HCT116 (cell line): ENCODE results near the gene GOLGA3. TPM values are rescaled to one million over a fixed set of nuclear protein-coding genes. Genes with fewer than 3 reads are reported as not detected.

Experiments used
- ATAC-seq: fragments of 200-7000 bp; cut with Tn5 transposase; 2 replicates; pipeline ENCODE4 v1.9.1; 2020; ENCODE audit warnings: mild to moderate bottlenecking, moderate library complexity
- BruUV-seq: library from RNA; stranded (reverse); fragments of 400-500 nt; replicated peaks from 2 replicates; lab custom pipeline; 2021; lab: Mats Ljungman, UMichigan
- CTCF ChIA-PET: fragments of 300-600 bp; sonication (Branson Sonifier 250); formaldehyde crosslinking; loops from one replicate; lab custom pipeline; 2021; ENCODE audit warnings: antibody characterized with exemption; lab: Charles Lee
- POLR2A ChIA-PET: fragments of 300-600, 350-600 bp; sonication (Branson Sonifier 250); formaldehyde crosslinking; loops from one replicate; lab custom pipeline; 2021; ENCODE audit warnings: antibody characterized with exemption; lab: Charles Lee
- RAD21 ChIA-PET, 2 experiments: fragments of 300-600 bp; sonication (Branson Sonifier 250); formaldehyde crosslinking; loops; one replicate each; lab custom pipeline; 2023; ENCODE audit warnings: low total read pairs in 2 of 2; ENCODE audit not compliant: uncharacterized antibody in 2 of 2, unreplicated experiment in 2 of 2, low non-redundant PET in 1 of 2; lab: Charles Lee
- DNase-seq: peaks from one replicate; pipeline ENCODE4 v3.0.0-alpha.2; 2010; ENCODE audit warnings: low read depth, low spot score
- H2AFZ ChIP-seq: fragments of 200-600 bp; shearing (Covaris generic), sonication (generic); 2 replicates; pipeline ENCODE4 v1.6.1; 2017; ENCODE audit warnings: low read depth, mixed run types, mixed read lengths, antibody characterized with exemption, low read length; ENCODE audit not compliant: poor library complexity, severe bottlenecking
- H3K27ac ChIP-seq: 2 replicates; pipeline ENCODE4 v1.5.1; 2012; ENCODE audit warnings: low read depth, low read length
- H3K27me3 ChIP-seq: fragments of 200-600 bp; sonication (generic); 2 replicates; pipeline ENCODE4 v1.6.1; 2016; ENCODE audit warnings: mixed run types, low read length, mixed read lengths; ENCODE audit not compliant: insufficient read depth
- H3K36me3 ChIP-seq, 2 experiments: fragments of 200-500 bp in 1 of 2; fragments of 200-600 bp in 1 of 2; sonication (Bioruptor generic) in 1 of 2; sonication (generic) in 1 of 2; 2 replicates each; pipeline versions ENCODE4 v1.5.1 to v1.6.1; 2014 to 2016; ENCODE audit warnings: low read length in 2 of 2, inconsistent platforms in 1 of 2, mixed read lengths in 1 of 2, mixed run types in 1 of 2; ENCODE audit not compliant: insufficient read depth in 2 of 2, control insufficient read depth in 1 of 2
- H3K4me1 ChIP-seq, 2 experiments: fragments of 200-600 bp in 1 of 2; sonication (generic) in 1 of 2; 2 replicates each; pipeline versions ENCODE4 v1.5.1 to v1.6.1; 2012 to 2017; ENCODE audit warnings: low read length in 2 of 2, inconsistent platforms in 1 of 2, mild to moderate bottlenecking in 1 of 2, mixed read lengths in 1 of 2, mixed run types in 1 of 2, moderate library complexity in 1 of 2; ENCODE audit not compliant: insufficient read depth in 2 of 2, control insufficient read depth in 1 of 2
- H3K4me2 ChIP-seq: fragments of 200-600 bp; sonication (generic); 2 replicates; pipeline ENCODE4 v1.6.1; 2017; ENCODE audit warnings: mixed run types, low read length, mixed read lengths
- H3K4me3 ChIP-seq, 2 experiments: fragments of 200-600 bp in 1 of 2; sonication (generic) in 1 of 2; replicated peaks in 1 of 2; 2 replicates each; pipeline ENCODE4 v1.5.1; 2011 to 2016; ENCODE audit warnings: low read length in 2 of 2, control low read depth in 1 of 2, low read depth in 1 of 2, mild to moderate bottlenecking in 1 of 2, mixed read lengths in 1 of 2, mixed run types in 1 of 2
- H3K79me2 ChIP-seq: fragments of 200-600 bp; sonication (generic); 2 replicates; pipeline ENCODE4 v1.6.1; 2017; ENCODE audit warnings: mild to moderate bottlenecking, mixed run types, low read length, moderate library complexity, mixed read lengths; ENCODE audit not compliant: insufficient read depth
- H3K9ac ChIP-seq: fragments of 200-600 bp; sonication (generic); 2 replicates; pipeline ENCODE4 v1.6.1; 2016; ENCODE audit warnings: low read length, mixed read lengths
- H3K9me2 ChIP-seq: fragments of 200-600 bp; sonication (generic), shearing (Covaris generic); 2 replicates; pipeline ENCODE4 v1.6.1; 2017; ENCODE audit warnings: mixed run types, mild to moderate bottlenecking, moderate library complexity; ENCODE audit not compliant: insufficient read depth
- H3K9me3 ChIP-seq, 2 experiments: fragments of 200-500 bp in 1 of 2; fragments of 200-600 bp in 1 of 2; sonication (Bioruptor generic) in 1 of 2; sonication (generic) in 1 of 2; 2 replicates each; pipeline ENCODE4 v1.6.1; 2014 to 2017; ENCODE audit warnings: low read length in 2 of 2, mixed read lengths in 2 of 2, inconsistent platforms in 1 of 2, low read depth in 1 of 2, mild to moderate bottlenecking in 1 of 2, mixed run types in 1 of 2, moderate library complexity in 1 of 2; ENCODE audit not compliant: control insufficient read depth in 1 of 2, insufficient read depth in 1 of 2
- H4K20me1 ChIP-seq: fragments of 200-600 bp; sonication (generic), shearing (Covaris generic); 2 replicates; pipeline ENCODE4 v1.6.1; 2017; ENCODE audit warnings: mixed run types, mild to moderate bottlenecking, moderate library complexity; ENCODE audit not compliant: insufficient read depth
- ELF1 ChIP-seq: IDR thresholded peaks from 2 replicates; pipeline ENCODE4 v1.6.1; 2012; ENCODE audit warnings: low read depth, borderline replicate concordance
- EZH2phosphoT487 ChIP-seq: fragments of 200-600 bp; IDR thresholded peaks from 2 replicates; pipeline ENCODE4 v1.6.1; 2018; ENCODE audit warnings: antibody characterized with exemption, borderline replicate concordance
- FOSL1 ChIP-seq: IDR thresholded peaks from 2 replicates; pipeline ENCODE4 v1.6.1; 2012; ENCODE audit warnings: low read depth
- POLR2AphosphoS5 ChIP-seq: IDR thresholded peaks from 2 replicates; pipeline ENCODE4 v1.6.1; 2011; ENCODE audit warnings: mild to moderate bottlenecking, low read depth, low read length, moderate library complexity
- RAD21 ChIP-seq: IDR thresholded peaks from 2 replicates; pipeline ENCODE4 v1.6.1; 2012; ENCODE audit warnings: low read depth, mild to moderate bottlenecking
- SIN3A ChIP-seq: IDR thresholded peaks from 2 replicates; pipeline ENCODE4 v1.6.1; 2012; ENCODE audit warnings: low read depth
- SRF ChIP-seq: IDR thresholded peaks from 2 replicates; pipeline ENCODE4 v1.6.1; 2012; ENCODE audit warnings: low read depth
- ZFX ChIP-seq: fragments of 450-650 bp; IDR thresholded peaks from 2 replicates; pipeline ENCODE4 v1.6.1; 2017
- ZNF274 ChIP-seq: fragments of 200-500 bp; sonication (Bioruptor generic); IDR thresholded peaks from 2 replicates; pipeline ENCODE4 v1.6.1; 2014; ENCODE audit warnings: mild to moderate bottlenecking, low read depth, low read length, inconsistent platforms
- intact Hi-C: fragments of 100-400 bp; cut with micrococcal nuclease; formaldehyde crosslinking; loops from 2 replicates; pipeline ENCODE4 v1.10.0; 2022
- total RNA-seq: library from RNA; stranded (reverse); gene quantifications from one replicate; pipeline ENCODE4 v1.2.1, GENCODE V29; 2021; ENCODE audit not compliant: unreplicated experiment
- TF ChIP-seq, protein P1 (sequence below): IDR thresholded peaks from 2 replicates; pipeline ENCODE4 v1.6.1; 2011; ENCODE audit warnings: mild to moderate bottlenecking, low read length, moderate library complexity; ENCODE audit not compliant: insufficient replicate concordance; ENCODE audit errors: extremely low read depth
- TF ChIP-seq, protein P2 (sequence below): IDR thresholded peaks from 2 replicates; pipeline ENCODE4 v1.6.1; 2012; ENCODE audit warnings: low read depth
- TF ChIP-seq, protein P3 (sequence below): IDR thresholded peaks from 2 replicates; pipeline ENCODE4 v1.6.1; 2012

Gene GOLGA3
- total RNA-seq, 1 experiment from 2014 or later, result 35.1 TPM

DNA sequence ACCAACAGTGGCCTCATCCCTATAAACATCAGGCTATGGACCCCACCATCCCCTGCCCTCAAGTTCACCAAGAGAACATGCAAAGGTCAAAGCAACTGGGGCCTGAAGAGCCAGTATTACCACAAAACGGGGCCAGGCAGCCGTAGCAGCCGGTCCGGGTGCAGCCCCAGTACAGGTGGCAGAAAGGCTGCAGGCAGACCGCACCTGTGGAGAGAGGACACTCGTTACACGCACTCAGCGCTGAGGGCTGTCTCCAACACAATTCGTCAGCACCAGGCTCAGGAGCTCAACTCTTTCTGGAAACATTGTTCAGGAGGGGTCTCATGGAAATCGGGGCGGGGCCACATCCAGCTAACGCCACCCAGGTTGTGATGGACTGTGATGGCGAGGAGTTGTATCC lies 19.9 kb upstream of the GOLGA3 start:
- no peaks in the 10 kb centered on the region for H3K79me2 ChIP-seq
- no peak overlapping the region for H2AFZ ChIP-seq
- POLR2A ChIA-PET, result no interaction called here
- no peak overlapping the region for H3K27ac ChIP-seq
- ATAC-seq (no peak), DNase-seq (no peak)
- H3K36me3 ChIP-seq, result no peaks in the 10 kb centered on the region
- H3K27me3 ChIP-seq, result no peaks in the 10 kb centered on the region
- CTCF ChIA-PET, result no interaction called here
- H3K9me2 ChIP-seq, result no peaks in the 10 kb centered on the region
- H3K4me3 ChIP-seq, result no peak overlapping the region
- H3K9ac ChIP-seq, result no peak overlapping the region
- no peak overlapping the region for H3K4me2 ChIP-seq
- RAD21 ChIA-PET, result no interaction called here
- no TSS peak for BruUV-seq
- TF ChIP-seq ELF1 (no peak), ZFX (no peak), FOSL1 (no peak), EZH2phosphoT487 (no peak), RAD21 (no peak), SRF (no peak), POLR2AphosphoS5 (no peak), ZNF274 (no peak), SIN3A (no peak)
- TF ChIP-seq, protein P1, sequence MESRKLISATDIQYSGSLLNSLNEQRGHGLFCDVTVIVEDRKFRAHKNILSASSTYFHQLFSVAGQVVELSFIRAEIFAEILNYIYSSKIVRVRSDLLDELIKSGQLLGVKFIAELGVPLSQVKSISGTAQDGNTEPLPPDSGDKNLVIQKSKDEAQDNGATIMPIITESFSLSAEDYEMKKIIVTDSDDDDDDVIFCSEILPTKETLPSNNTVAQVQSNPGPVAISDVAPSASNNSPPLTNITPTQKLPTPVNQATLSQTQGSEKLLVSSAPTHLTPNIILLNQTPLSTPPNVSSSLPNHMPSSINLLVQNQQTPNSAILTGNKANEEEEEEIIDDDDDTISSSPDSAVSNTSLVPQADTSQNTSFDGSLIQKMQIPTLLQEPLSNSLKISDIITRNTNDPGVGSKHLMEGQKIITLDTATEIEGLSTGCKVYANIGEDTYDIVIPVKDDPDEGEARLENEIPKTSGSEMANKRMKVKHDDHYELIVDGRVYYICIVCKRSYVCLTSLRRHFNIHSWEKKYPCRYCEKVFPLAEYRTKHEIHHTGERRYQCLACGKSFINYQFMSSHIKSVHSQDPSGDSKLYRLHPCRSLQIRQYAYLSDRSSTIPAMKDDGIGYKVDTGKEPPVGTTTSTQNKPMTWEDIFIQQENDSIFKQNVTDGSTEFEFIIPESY, result no peak
- TF ChIP-seq, protein P2, sequence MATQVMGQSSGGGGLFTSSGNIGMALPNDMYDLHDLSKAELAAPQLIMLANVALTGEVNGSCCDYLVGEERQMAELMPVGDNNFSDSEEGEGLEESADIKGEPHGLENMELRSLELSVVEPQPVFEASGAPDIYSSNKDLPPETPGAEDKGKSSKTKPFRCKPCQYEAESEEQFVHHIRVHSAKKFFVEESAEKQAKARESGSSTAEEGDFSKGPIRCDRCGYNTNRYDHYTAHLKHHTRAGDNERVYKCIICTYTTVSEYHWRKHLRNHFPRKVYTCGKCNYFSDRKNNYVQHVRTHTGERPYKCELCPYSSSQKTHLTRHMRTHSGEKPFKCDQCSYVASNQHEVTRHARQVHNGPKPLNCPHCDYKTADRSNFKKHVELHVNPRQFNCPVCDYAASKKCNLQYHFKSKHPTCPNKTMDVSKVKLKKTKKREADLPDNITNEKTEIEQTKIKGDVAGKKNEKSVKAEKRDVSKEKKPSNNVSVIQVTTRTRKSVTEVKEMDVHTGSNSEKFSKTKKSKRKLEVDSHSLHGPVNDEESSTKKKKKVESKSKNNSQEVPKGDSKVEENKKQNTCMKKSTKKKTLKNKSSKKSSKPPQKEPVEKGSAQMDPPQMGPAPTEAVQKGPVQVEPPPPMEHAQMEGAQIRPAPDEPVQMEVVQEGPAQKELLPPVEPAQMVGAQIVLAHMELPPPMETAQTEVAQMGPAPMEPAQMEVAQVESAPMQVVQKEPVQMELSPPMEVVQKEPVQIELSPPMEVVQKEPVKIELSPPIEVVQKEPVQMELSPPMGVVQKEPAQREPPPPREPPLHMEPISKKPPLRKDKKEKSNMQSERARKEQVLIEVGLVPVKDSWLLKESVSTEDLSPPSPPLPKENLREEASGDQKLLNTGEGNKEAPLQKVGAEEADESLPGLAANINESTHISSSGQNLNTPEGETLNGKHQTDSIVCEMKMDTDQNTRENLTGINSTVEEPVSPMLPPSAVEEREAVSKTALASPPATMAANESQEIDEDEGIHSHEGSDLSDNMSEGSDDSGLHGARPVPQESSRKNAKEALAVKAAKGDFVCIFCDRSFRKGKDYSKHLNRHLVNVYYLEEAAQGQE, result no peak
- TF ChIP-seq, protein P3, sequence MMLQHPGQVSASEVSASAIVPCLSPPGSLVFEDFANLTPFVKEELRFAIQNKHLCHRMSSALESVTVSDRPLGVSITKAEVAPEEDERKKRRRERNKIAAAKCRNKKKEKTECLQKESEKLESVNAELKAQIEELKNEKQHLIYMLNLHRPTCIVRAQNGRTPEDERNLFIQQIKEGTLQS, result no peak
- no peaks in the 10 kb centered on the region for H4K20me1 ChIP-seq
- intact Hi-C loops, result no loop called here
- H3K4me1 ChIP-seq, result no peaks in the 10 kb centered on the region
- no peaks in the 10 kb centered on the region for H3K9me3 ChIP-seq
